GM18951 (cell line): ENCODE results near the gene ZC3H7A.

Experiments used
- POLR2A ChIP-seq: IDR thresholded peaks from 4 replicates; pipeline ENCODE4 v1.6.1; 2011; ENCODE audit warnings: mild to moderate bottlenecking; ENCODE audit not compliant: insufficient read length, insufficient read depth; ENCODE audit errors: extremely low read depth
- in situ Hi-C: fragments of 300-500 bp; cut with MboI; formaldehyde crosslinking; loops from one replicate; pipeline ENCODE4 v1.12.0; 2022; ENCODE audit warnings: low sequenced_read_pairs, mixed read lengths, inconsistent platforms; ENCODE audit not compliant: unreplicated experiment

Gene ZC3H7A

GRCh38 chr16:11779074-11779473 lies 18.0 kb downstream of the ZC3H7A start:
- TF ChIP-seq POLR2A, result no peak

GRCh38 chr16:11774065-11774626 lies 22.9 kb downstream of the ZC3H7A start:
- in situ Hi-C loops, result no loop called here
- TF ChIP-seq POLR2A, result no peak

More at GRCh38 chr16:11779074-11779473, 18.0 kb downstream of the ZC3H7A start:
- in situ Hi-C loops, result no loop called here

DNA sequence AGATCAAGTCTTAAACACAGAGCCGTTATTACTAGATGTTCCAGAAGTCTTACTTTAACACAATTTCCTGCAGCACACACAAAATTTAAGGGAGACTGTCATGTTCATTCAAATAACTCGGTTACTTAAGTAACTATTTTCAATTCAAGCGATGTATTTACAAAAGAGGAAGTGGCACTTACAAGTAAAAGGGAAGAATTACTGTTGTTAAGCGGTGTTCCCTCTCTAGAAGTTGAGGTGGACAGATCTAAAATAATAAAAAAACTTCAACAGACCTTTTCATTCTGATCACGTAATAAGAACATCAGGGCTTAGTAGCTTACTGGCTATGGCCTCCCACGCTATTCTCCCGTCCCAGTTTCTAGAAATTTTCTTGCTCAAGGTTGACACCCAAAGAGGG lies 28.2 kb downstream of the ZC3H7A start:
- no peak for TF ChIP-seq POLR2A
- in situ Hi-C loops, result no loop called here

GRCh38 chr16:11762431-11762830 lies 34.6 kb downstream of the ZC3H7A start:
- in situ Hi-C loops, result no loop called here
- TF ChIP-seq POLR2A, result no peak

- in situ Hi-C loops, result no loop called here
- no peak for TF ChIP-seq POLR2A
Observed at GRCh38 chr16:11759997-11760396, 37.1 kb downstream of the ZC3H7A start.

DNA sequence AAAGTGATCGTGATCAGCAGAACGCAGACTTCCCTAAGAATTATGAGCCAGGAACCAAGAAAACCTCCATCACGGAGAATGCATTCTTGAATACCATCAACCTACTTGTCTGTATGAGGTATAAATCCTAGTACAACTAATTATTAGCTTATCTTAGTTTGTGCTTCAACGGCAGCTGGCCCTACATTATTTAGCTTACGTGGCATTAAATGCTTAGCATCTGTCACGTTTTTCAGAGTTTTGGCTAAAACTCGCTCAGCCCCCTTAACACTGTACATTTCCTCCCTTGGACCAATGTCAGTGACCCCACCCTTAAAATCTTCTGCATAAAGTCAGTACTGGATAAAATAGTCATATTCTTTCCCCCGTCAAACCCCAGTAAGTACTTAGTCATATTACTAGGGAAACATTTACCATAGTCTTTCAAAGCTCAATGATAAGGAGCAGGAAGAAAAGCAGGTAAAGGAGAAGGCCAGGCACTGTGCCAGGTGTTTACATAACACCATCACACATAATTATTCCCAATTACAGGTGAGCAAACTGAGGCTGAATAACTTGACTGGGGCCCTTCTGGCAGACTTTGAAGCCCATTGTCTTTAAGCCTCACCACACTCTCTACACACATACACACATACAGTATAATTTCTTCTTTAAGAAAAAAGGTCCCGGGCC lies 37.8 kb downstream of the ZC3H7A start:
- in situ Hi-C loops, result no loop called here

GRCh38 chr16:11757671-11758545 lies 39.1 kb downstream of the ZC3H7A start:
- in situ Hi-C loops, result no loop called here
- no peak for TF ChIP-seq POLR2A

More for the DNA sequence above, 37.8 kb downstream of the ZC3H7A start:
- TF ChIP-seq POLR2A, result no peak

- in situ Hi-C loops, result no loop called here
- TF ChIP-seq POLR2A, result no peak
Observed at GRCh38 chr16:11756248-11756647, 40.8 kb downstream of the ZC3H7A start.

- in situ Hi-C loops, result no loop called here
Observed at GRCh38 chr16:11755022-11755760, 41.9 kb downstream of the ZC3H7A start.

DNA sequence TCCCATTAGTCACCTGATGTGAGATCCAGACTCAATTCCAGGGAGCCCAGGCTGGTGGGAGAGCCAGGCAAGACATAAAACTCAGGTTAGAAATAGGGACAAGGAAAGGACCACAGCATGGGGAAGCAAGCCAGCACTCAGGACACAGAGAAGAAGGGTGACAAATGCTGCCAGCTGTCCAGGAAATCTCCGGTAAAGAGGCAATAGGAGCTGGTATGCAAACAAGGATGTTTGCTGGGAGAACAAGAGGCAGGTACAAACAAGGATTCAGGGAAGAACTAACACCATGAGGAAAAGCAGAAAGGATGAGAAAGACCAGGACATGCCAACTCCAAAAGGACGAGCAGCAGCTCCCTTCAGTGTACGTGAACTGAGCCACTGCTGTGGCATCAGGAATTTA lies 44.2 kb downstream of the ZC3H7A start:
- TF ChIP-seq POLR2A, result no peak
- in situ Hi-C loops, result no loop called here

More at GRCh38 chr16:11755022-11755760, 41.9 kb downstream of the ZC3H7A start:
- no peak for TF ChIP-seq POLR2A

DNA sequence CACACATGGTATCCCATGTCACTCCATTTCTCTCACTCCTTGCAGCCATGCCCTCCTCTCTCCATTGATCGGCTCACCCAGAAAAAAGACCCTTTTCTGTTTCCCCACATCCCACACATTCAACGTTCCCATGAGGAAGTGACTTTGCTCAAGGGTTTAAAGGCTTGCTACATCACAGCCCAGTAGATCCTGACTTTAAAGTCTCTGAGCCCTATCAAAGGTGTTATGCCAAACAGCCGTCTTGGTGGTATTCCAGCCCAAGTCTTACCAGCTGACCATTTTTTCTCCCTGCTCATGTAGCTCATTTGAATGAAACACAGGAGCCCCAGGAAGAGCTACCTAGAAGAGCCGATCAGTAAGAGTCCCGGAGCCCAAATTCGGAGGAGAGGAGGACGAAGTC lies 47.0 kb downstream of the ZC3H7A start:
- TF ChIP-seq POLR2A, result no peak
- in situ Hi-C loops, result no loop called here

- TF ChIP-seq POLR2A, result no peak
- in situ Hi-C loops, result no loop called here
Observed at GRCh38 chr16:11748404-11749254, 48.4 kb downstream of the ZC3H7A start.
